Amygdala (tissue), 56 donors: ENCODE data around the gene CREB3L1.

Experiments
- DNase-seq, 56 donors: peaks; one replicate each; lab custom pipeline; 2025; lab: John Stamatoyannopoulos, UW

Gene CREB3L1

DNA sequence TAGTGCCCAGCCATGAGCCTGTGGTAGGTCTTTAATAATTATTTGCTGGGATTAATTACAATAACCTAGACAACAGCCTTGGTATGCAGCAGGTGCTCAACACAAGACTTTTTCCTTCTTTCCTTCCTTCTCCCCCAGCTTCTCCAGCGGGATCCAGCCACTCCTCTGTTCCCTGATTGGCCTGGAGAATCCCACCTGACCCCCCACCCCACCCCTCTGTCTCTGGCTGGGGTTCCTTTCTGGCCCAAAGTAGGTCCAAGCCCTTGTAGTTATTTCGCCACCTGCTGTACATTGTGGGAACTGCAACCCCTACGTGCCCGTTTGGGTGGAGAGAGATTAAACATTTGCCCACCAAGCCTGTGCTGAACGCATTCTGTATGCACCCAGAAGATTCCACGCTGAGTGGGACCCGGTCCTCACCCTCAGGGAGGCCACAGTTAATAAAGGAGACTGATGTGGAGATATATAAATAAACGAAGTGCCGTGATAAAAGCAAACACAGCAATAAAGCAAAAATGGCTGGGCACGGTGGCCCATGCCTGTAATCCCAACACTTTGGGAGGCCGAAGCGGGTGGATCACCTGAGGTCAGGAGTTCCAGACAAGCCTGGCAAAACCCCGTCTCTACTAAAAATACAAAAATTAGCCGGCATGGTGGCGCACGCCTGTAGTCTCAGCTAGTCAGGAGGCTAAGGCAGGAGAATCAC lies 37.7 kb downstream of the CREB3L1 start:
- peak in 21 of 56 donors; percentile 9 to 72 (median 27) for DNase-seq

DNA sequence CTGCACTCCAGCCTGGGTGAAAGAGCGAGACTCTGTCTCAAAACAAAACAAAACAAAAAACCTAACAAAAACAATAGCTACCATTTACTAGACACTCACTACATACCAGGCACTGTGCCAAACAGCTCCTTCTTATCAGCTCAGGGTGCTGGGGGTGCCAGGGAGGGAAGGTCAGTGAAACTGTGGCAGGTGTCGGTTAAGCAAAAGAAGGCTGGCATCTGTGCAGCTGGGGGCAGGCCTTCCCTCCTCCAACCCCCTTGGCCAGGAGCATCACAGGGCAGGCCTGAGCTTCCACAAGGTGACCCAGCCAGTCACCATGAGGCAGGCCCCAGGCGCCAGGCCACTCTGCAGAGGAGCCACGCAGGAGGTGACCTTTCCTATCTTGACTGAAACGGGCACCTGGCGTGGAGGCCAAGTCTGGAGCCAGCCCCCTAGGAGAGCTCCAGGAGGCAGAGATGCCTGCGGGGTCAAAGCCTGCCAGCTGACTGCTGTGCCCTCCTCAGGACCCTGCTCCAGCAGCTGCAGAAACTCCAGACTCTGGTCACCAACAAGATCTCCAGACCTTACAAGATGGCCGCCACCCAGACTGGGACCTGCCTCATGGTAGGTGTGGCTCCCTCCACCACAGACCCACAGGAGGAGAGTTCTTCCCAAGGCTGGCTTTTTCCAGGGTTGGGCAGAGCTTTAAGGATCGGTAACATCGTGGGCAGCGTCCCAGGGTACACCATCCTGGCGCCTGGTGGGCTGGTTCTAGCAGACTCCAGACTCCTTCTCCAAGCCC lies 38.5 kb downstream of the CREB3L1 start:
- no peak for DNase-seq

DNA sequence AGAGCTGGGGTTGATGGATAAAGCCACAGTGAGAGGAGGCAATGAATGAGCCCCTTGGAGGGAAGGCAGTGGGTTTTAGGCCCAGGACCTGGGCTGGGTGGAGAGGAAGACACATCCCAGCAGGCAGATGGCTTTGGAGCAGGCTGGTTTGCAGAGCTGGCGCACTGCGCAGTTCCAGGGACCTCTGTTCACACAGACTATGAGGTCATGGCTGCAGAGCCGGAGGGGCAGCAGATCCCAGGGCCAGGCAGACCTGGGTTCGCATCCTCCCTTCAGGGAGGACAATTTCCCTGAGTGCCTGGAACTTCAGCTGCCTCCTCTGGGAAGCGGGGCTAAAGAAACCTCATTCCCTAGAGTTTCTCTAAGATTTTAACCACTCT lies 41.6 kb downstream of the CREB3L1 start:
- DNase-seq = no peak

DNA sequence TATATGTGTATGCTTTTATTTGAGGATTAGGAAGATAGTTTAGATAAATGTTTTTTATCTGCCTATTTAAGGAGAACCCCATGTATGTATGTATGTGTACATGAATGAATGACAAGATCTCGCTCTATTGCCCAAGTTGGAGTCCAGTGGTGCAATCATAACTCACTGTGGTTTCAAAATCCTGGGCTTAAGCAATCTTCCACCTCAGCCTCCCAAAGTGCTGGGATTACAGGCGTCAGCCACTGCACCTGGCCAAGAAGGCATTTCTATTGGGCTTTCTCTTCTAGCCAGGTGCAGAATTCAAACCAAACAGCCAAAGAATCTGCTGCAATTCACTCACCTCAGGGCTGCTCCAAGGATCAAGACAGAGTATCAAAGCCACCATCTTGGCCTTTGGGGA lies 44.3 kb downstream of the CREB3L1 start:
- DNase-seq = no peak

DNA sequence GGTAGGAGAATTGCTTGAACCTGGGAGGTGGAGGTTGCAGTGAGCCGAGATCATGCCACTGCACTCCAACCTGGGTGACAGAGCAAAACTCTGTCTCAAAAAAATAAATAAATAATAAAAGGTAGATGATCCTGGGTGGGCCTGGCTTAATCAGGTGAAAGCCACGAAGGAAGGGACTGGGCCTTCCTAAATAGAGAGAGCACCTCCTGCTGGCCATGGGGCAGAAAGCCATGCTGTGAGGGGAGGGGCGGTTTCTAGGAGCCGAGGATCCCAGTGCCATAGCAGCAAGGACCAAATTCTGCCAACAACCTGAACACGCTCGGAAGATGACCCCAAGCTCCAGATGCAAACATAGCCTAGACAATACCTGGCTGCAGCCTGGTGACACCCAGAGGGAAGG lies 45.3 kb downstream of the CREB3L1 start:
- DNase-seq = no peak

DNA sequence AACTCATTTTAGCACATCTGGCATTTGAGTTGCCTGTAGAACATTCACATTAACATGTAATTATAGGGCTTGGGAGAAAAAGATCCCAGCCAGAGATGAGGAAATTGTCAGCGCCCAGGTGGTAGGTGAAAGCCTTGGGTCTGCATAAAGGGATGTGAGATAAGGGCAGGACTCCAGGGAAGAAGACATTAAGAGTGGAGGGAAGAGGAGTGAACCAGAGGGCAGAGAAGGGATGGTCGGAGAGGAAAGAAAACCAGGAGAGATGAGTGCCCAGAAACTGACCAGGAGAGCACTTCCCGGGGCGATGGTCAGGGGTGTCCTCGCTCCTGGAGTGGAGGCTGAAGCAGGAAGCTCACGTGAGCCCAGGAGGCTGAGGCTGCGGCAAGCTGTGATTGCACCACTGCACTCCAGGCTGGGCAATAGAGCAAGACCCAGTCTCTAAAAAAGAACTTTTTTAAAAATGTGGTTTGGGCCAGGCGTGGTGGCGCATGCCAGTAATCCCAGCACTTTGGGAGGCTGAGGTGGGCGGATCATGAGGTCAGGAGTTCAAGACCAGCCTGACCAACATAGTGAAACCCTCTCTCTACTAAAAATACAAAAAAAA lies 49.5 kb downstream of the CREB3L1 start:
- no peak for DNase-seq

DNA sequence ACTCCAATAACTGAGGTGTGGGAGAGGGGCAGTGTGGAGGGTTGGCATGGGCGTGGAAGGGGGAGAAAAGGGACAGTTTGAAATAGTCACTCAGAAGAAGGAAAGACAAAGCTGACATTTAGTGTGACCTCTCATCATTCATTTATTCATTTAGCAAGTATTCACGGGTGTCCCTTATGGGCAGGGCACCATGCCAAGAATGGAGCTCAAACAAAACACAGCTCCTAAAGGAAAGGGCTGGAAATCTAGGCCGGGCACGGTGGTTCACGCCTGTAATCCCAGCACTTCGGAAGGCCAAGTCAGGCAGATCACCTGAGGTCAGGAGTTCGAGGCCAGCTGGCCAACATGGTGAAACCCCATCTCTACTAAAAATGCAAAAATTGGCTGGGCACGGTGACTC lies 50.4 kb downstream of the CREB3L1 start:
- DNase-seq = peak in 1 of 56 donors; percentile 20

DNA sequence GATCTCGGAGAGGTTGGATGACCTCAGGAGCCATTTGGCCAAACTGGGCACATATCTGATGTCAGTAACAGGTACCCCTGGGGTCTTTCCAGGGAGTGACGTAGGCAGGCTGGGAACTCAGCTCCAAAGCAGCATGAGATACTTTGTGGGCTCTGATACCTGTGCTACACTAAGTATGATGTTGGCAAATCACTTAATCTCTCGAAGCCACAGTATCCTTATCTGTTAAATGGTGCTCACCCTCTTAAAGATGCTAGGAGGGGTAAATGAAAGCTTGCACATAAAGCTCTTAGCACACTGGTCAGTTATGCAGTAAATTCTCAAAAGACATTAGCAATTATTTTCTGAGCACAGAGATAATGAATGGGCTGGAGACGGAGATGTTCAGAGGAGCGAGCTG lies 52.7 kb downstream of the CREB3L1 start:
- no peak for DNase-seq

DNA sequence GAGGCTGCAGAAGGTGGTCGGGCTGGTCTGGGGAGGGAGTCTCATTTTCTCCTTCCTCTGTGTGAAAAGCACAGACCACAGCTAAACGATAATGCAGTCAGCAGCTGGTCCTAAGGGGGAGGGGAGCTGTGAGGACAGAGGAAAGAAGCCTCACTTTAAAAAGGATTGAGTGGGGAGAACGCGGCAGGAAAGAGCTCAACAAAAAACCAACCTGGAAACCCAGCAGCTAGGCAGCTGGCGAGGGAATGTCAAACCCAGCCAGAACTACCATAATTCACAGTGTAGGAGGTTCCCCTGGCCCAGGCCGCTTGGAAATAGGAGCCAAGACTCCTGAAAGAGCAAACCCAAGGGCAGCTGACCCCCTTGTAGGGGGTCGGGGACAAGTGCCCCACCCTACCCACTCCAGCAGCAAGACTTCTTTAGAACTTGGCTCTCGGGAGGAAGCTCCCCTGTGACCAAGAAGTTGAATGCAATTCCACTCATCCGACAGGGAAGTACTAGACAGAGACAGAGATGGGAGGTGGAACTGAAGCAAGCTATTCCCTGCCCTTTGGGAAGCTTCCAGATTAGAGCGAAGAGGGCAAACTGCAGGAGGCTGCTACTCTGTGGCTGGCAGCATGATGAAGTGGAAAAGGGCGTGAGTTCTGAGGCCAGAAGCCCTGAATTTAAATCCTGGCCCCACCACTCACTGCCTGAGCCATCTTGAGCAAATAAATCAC lies 53.3 kb downstream of the CREB3L1 start:
- DNase-seq = peak in 4 of 56 donors; percentile 14 to 37 (median 25)

DNA sequence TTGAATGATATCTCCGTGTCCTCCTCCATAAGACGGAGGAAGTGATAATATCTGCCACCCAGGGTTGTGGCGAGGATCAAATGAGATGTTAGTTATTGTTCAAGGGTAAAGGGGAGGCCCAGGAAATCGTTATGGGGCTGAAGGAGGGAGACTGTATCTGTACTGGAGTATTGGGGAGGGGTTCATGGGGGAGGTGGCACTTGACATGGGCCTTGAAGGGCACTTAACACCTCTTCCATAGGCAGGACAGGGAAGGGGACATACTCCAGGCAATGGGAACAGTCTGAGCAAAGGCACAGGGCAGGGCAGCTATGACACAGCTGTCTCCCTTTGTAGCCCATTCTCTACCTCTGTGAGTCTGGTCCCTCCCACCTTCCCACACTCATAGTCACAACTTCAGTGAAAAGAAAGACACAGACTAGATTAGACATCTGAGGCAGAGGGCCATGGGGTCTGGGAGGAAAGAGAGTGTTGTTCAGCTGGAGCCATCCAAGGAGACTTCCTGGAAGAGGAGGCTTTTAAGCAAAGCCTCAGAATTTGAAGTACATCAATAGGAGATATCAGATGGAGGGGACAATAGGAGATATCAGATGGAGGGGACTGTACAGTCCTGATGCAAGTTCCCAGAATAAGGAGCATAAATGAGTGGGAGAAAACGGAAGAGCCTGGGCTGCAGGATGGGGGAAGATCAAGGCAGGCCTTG lies 54.0 kb downstream of the CREB3L1 start:
- DNase-seq = no peak

DNA sequence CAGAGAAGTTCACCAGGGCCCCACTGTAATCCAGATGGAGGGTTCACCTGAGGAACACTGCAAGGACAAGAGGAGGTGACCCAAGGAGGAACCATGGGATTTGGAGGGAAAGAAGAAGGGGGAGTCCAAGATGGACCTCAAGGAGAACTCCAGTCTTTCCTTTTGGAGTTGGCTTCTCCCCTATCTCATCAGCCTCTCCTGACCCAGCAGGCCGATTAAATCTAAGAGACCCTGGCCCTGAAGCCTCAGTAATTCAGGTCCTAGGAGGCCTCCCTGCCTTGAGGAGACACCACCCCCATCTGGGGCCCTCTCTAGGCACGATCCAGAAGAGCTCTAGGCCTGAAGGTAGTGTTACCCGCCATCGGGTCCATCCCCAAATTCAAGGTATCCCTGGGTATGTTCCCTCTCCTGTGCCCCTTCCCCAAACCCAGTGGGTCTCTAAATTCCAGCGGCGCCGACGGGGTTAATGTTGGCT lies 54.7 kb downstream of the CREB3L1 start:
- peak in 1 of 56 donors; percentile 20 for DNase-seq

DNA sequence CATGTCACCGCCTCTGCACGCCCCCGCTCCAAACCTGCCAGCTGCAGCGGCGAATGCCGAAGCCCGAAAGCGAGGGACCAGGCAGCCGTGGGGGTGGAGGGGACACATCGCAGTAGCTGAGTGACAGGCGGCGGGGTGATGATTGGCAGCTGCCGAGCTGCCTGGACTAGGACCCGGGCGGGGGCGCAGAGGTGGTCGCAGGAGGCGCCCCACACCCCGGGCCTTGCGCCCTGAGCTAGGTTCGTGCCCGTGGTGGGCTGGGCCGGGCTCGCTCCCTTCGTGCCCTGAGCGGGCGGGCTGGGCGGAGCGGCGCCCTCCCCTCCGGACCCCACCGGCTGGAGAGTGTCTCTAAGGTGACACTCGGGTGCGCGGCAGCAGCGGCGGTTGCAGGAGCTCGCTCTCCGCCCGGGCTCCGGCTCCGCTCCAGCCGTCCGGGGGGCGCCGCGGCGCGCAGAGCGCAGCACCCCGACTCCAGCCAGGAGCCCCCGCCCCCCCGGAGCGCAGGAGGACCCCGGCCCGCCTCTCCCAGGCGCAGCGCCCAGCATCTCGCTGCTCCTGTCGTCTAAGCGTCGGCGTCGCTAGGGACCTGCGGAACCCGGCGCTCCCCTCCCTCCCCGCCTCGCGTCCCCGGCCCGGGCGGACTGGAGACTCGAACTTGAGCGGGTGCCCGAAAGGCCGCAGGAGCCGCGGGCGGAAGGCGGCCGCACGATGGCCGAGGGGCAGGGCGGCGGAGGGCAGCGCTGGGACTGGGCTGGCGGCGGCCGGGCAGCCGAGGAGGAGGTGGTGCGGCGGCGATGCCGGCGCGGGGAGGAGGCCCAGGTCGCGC lies 55.3 kb downstream of the CREB3L1 start:
- DNase-seq = peak in 8 of 56 donors; percentile 23 to 54 (median 27)

DNA sequence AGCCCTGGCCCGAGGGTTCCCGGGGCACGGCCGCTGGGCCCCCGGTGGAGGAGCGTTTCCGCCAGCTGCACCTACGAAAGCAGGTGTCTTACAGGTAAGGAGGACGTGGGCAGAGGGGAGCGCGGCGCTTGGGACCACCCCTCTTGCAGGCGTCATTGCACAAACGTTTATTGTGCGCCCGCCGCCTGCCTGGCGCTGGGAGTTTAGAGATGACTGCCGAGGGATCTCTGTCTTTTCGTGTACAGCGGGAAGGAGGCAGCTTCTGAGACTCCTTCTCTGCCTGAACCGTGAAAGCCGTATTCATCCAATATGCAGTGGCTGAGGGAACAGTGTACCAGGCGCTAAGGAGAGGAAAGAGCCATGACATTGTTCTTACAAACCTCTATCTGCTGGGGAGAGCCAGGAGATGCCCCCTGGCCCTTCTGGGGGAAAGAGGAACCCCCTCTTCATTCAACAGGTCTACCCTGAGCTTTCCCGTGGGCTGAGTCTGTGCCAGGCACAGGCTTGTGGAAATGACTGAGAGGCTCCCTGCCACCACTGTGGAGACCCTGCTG lies 56.0 kb downstream of the CREB3L1 start:
- peak in 10 of 56 donors; percentile 15 to 49 (median 28) for DNase-seq

DNA sequence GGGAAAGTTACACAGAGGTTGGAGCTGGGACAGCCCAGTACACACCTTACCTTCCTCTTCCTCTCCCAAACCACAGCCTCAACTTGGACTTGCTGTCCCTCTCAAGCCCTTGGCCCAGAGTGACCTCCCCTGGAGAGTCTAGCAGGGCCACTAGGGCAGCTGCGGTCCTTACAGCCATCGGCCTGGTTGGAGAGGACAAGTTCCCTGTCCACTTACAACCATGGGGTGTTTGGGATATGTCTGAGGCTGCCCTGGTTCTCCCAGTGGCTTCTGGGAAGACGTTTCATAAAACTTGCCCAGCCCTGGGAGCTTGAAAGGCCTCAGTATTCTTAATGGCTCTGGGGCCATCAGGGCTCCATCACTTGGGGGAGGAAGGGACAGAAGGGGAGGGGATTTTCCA lies 56.7 kb downstream of the CREB3L1 start:
- no peak for DNase-seq

DNA sequence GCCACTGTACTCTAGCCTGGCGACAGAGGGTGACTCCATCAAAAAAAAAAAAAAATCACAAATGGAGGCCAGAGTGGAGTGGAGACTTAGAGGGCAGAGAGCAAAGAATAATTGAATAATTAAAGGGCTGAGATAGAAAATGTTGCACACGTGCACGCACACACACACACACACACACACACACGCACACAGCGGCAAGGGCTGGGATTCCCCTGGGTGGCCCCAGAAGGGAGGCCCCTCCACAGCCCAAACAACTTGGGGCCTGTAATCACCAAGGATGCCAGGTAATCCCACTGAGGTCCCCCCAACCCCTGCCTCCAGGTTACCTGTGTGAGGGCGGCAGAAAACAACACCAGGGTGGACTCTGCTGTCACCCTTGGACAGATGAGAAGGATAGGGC lies 57.8 kb downstream of the CREB3L1 start:
- DNase-seq = no peak

DNA sequence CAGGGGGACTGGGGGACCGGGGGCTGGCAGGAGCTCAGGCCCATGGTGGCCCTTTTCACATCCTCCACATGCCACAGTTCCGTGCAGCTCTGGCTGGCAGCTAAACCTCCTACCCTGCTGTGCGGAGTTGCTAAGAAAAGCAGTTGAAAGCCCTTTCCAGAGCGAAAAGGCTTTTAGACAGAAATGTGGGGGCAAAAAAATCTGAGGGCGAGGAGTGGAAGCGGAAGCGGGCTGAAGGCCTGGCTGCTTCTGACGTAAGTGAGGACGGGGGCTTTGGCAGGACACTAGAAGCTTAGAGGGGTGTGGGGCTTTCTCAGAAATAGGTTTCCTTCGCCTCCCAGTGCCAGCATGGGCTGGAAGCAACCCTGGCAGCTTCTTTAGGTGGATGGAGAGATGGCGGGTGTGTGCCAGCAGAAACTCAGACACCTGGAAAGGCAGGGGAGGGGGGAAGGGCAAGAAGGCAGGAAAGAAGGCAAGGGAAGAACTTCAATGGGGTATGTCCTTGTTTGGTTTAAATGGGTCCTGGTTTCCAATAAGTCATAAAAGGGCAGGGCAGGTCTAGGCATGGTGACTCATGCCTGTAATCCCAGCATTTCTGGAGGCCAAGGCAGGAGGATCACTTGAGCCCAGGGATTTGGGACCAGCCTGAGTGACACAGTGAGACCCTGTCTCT lies 58.6 kb downstream of the CREB3L1 start:
- peak in 32 of 56 donors; percentile 22 to 80 (median 55) for DNase-seq

DNA sequence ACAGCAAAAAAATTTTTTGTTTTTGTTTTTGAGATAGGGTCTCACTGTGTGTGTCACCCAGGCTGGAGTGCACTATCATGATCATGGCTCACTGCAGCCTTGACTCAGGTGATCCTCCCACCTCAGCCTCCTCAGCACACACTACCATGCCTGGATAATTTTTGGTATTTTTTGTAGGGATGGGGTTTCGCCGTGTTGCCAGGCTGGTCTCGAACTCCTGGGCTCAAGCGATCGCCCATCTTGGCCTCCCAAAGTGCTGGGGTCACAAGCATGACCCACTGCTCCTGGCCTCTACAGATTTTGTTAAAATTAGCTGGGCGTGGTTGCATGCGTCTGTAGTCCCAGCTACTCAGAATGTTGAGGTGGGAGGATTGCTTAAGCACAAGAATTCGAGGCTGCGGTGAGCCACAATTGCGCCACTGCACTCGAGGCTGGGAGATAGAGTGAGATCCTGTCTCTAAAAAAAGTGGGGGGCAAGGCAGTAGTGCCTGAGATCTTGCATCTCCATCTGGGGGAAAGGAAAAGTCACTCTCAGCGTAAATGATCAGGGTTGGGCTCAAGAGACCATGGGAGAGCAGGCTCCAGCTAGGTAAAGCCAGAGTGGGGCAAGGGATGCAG lies 59.2 kb downstream of the CREB3L1 start:
- no peak for DNase-seq
